ENCODE data around the gene TBC1D3I.
"Not testable (repeated sequence)": the region's sequence is repeated elsewhere in the genome, so short reads cannot be mapped to it uniquely, and the experiment has no call there.

- not testable (repeated sequence) for TF ChIP-seq EZH2 (IDR thresholded peaks at IDR 0.05; ENCODE audit: insufficient read depth, poor library complexity, severe bottlenecking); EZH2phosphoT487 (IDR thresholded peaks at IDR 0.05; ENCODE audit: insufficient read depth, low read depth)
Observed at GRCh38 chr17:36210439-36211211, 53.7 kb downstream of the TBC1D3I start, which contains the start of gene CCL4L2.

All from GM23248 (cell line).